Measurements from ENCODE around the gene DNAJC16.

GRCh38 chr1:15504436-15504835, 22.2 kb upstream of the DNAJC16 start:
- TF ChIP-seq, protein P1, sequence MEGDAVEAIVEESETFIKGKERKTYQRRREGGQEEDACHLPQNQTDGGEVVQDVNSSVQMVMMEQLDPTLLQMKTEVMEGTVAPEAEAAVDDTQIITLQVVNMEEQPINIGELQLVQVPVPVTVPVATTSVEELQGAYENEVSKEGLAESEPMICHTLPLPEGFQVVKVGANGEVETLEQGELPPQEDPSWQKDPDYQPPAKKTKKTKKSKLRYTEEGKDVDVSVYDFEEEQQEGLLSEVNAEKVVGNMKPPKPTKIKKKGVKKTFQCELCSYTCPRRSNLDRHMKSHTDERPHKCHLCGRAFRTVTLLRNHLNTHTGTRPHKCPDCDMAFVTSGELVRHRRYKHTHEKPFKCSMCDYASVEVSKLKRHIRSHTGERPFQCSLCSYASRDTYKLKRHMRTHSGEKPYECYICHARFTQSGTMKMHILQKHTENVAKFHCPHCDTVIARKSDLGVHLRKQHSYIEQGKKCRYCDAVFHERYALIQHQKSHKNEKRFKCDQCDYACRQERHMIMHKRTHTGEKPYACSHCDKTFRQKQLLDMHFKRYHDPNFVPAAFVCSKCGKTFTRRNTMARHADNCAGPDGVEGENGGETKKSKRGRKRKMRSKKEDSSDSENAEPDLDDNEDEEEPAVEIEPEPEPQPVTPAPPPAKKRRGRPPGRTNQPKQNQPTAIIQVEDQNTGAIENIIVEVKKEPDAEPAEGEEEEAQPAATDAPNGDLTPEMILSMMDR (optimal IDR thresholded peaks at IDR 0.05 in 1 of 3, IDR thresholded peaks at IDR 0.05 in 1 of 3, conservative IDR thresholded peaks at IDR 0.05 in 1 of 3; ENCODE audit: extremely low read depth in 1 of 3, insufficient read depth in 2 of 3, low read length in 3 of 3): no peak
- TF ChIP-seq EZH2 (IDR thresholded peaks at IDR 0.05; ENCODE audit: low read length): no peak

All from keratinocyte (primary cell).